Renal cortical epithelial cell (primary cell): ENCODE measurements around the gene BICD1. TPM values are rescaled to one million over a fixed set of nuclear protein-coding genes. Genes with fewer than 3 reads are reported as not detected.
"Not testable (repeated sequence)": the region's sequence is repeated elsewhere in the genome, so short reads cannot be mapped to it uniquely, and the experiment has no call there.

ENCODE experiments used
- DNase-seq: peaks from one replicate; pipeline ENCODE4 v3.0.0-alpha.2; 2011; ENCODE audit warnings: low read depth
- total RNA-seq: library from RNA; depleted of rRNA; stranded (reverse); fragments of >200 nt; gene quantifications from 2 replicates; pipeline ENCODE4 v1.2.3, GENCODE V29; 2014

BICD1 gene
- total RNA-seq, 1 donor from 2014 or later: 64.0 TPM

DNA sequence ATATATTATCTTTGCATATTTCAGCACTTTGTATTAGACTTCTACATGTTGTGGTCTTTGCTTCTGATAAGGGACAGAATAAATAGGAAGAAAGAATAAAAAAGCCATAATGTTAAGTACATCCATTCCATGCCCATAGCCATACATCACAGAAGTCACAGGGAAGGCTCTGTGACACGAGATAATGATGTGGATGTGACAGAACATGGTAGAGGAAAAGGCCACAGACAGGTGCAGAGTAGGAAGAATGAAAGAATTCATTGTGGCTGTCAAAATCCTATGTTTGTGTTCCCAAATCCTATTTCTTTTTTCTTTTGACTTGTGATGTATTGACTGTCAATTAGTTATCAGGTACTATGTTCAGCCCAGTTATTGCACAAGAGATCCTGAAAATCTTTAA is 38.4 kb downstream of the BICD1 start:
- no peak for DNase-seq

DNA sequence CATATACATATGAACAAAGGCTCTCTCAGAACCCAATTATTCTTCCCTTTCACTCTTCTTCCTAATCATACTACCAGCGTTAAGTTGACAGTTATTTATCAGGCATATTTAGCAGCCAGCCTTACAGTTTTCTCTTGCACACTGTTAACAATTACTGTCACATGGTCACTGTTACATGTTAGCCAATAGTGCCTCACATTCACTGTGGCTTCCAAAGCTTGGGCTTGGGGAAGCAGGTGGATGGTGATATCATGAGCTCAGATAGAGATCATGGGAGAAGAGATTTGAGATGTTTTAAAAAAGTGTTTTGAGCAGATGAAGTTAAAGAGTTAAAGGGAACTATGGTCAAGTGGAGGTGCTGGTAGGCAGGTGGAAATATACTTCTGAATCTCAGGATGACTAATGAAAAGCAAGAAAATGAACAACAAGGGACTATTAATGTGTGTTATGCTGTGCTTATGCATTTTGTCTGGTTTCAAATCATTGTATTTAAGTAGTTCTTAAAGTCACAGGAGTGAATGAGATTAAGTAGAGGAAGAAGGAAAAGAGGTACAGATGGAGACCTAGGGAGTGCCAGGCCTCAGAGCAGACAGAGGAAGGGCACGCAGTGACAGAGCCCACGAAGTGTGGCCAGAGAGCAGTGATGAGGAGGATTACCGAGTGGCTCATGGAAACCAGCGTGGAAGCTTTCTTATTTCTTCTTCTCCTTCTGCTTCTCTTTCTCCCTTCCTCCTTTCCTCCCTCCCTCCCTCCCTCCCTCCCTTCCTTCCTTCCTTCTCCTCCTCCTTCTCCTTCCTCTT is 39.6 kb downstream of the BICD1 start:
- peak; percentile 24 for DNase-seq

DNA sequence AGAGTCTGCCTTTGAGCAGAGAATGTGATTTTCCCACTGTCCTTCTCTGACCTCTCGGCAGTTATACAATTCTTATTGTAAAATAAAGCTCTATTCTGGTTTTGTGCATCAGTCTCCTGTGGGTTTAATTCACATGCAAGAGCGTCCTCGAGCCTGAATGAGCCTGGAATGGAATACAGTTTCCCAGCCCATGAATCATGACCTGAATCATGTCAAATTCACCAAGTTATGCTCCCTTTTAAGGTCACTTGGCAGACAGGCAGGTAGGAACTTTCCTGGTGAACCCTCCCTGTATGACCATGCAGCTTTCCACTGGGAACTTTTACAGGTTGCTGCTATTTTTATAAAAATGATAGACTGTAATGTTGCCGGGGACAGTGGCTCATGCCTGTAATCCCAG is 41.7 kb downstream of the BICD1 start:
- DNase-seq: peak; percentile 86

DNA sequence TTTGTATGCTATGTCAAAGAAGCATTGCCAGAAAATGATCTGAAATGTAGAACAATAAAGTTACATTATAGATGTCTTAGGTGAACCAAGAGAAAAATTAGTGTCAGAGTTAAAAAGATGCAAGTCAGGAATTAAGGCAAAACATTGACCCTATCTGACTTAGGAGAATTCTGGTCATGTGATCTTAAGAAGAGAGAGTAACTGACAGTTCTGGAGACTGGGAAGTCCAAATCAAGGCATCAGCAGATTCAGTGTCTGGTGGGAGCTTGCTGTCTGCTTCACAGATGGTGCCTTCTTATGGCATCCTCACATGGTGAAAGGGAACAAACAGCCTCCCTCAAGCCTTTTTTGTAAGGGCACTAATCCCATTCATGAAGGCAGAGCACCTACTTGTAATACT is 42.8 kb downstream of the BICD1 start:
- DNase-seq: no peak

DNA sequence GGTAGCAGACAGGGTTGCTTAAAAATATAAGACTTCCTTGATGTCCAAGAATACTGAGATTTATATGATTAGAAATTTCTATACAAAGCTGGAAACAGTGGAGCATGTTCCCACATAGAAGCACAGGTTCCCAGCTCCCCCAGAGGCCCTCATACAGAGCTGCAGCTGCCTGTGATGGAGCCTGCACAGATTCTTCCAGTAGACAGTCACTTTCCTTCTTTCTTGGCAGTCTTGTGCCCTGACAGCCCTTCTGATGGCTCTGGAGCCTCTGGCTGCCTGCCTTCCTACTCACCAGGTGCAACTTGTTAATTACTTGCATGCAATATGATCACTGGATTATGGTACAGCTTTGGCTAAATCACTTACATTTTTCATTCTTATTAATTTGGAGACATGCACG is 44.4 kb downstream of the BICD1 start:
- DNase-seq: no peak

DNA sequence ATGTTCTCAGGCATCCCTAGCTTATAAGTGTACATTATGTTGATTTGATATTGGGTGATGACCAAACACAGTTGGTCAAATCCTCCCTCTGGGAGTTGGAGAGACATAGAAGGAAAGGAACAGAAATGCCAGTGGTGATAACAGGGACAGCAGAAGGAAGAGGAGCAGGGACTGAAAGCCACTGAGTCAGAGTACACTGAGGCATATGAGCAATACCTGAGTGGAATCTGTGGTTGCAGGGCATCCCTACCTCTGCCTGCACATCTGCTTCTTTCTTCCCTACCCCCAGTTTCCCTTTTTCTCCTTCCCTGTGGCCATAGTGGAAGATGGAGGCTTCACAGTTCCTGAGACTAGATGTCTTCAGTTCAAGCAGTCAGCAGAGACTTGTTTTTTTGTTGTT is 44.9 kb downstream of the BICD1 start:
- DNase-seq: no peak

DNA sequence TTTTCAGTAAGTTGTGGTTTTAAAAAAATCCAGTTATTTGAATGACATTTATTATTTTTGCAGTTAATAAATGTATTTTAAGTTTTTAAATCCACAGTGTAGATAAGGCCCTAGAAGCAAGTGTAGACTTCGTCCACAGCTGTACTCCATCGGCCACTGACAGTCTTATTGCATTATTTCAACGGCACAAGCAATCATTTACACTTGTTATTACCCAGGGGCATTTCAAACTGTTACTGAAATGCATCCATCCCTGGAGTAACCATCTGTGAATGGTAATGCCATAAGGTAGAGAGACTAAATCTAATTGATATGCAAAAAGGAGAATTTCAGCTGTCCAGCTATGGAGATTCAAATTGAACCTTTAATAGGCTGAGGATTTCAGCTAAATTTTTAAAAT is 48.4 kb downstream of the BICD1 start:
- no peak for DNase-seq

DNA sequence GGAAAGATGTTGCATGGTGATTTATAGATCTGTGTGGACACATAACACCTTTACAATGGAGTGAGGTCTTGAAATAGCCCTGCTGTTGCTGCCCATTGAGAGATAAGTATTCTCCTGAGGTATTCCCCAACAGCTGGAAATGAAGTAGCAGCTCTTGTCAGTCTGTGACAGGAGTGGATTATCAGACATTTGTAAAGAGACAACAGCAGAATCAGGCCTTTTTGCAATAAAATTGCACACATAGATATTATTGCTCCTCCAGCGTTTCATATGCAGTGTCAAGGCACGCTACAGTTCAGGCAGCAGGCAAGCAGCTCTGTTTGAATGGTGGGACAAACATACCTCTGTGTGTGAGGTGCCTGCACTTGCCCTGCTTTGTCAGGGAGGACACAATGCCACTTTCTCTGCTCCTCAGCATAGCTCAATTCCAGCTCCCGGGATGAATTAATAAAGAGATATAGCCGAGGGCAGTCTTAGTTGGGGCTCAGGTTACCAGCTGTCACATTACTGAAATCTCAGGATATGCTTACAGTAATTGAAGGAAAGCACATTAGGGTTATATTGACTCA is 49.4 kb downstream of the BICD1 start:
- DNase-seq: no peak

DNA sequence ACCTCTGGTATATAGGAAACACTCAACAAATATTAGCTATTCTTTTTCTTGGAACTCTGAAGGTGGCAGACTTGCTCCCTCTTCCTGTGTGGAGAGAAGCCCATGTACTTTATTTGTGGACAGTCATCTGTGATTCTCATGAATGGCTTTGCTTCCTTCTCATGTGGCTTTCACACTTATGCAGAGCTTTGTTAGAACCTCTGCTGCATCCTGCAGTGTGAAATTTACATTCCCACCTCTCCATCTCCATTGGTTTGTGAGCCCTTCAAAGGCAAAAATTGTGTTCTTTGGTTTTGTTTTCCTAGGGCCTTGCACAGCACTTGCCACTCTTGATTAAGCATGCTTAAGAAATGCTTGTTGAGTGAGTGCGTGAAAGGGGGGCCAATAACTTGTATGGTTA is 51.9 kb downstream of the BICD1 start:
- DNase-seq: no peak

DNA sequence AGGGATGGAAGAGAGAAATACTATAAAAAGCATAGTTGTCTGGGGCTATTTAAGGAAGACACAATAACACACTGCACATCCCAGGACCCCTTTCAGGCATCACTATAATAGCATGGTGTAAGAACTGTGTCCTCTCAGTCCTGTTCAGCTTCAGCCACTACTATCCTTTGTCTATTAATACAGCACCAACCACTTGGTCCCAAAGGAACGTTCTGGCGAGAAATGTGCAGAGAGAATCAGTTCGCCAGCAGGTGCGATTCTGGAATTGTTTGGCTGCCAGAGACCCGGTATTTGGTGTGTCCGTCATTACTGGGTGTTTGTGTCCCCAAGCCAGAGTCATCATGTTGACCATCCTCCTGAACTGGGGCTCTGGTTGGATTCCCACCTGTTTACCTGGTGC is 52.7 kb downstream of the BICD1 start:
- no peak for DNase-seq

DNA sequence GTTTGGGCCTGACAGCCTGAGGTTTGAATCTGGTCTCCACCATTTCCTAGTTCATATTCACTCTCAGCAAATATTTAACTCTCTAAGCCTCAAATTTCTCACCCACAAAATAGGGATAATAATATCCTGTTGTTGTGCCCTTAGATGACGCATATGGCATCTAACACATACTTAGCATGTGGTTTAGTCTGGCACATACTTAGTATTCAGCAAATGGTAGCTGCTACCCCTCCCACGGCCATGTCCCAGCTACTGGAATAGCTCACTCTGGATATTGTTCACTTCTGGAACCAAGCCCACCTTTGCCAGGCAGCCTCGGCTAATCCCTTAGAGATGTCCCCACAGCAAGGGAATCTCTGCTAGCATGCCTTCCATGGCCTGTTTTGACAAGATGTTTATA is 53.3 kb downstream of the BICD1 start:
- no peak for DNase-seq

DNA sequence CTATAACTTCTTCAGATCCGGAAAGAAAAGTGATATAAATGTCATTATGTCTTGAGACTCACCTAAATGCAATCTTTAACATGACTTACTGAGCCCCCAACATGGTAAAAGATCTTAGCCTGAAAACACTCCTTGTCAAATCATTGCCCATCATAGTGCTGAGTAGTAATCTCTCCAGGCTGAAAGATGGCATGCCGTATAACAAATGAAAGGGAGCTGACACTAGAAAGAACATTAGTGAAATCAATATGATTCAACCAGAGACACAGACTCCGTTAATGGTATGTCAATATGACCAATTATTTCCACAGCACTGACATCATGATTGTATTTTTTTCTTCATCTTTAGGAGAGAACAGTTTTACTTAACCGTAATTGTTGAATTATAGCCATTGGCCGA is 54.4 kb downstream of the BICD1 start:
- no peak for DNase-seq

DNA sequence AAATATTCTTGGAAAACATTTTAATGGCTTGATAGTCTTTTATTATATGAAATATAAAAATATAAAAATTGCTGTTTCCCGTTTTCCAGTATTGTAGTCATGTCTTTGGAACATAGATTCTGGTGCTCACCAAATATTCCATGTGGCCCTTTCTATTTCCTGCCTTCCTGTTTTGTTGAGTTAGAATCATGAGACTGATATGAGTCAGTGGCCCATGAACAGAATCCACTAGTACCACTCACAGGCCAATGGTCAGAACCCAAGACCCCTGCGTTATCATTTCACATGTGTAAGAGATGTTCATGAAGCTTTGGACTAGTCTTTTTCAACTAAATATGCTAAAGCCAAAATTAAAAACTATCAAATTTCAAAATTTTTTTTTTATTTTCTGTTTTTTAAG is 56.9 kb downstream of the BICD1 start:
- DNase-seq: peak; percentile 33

DNA sequence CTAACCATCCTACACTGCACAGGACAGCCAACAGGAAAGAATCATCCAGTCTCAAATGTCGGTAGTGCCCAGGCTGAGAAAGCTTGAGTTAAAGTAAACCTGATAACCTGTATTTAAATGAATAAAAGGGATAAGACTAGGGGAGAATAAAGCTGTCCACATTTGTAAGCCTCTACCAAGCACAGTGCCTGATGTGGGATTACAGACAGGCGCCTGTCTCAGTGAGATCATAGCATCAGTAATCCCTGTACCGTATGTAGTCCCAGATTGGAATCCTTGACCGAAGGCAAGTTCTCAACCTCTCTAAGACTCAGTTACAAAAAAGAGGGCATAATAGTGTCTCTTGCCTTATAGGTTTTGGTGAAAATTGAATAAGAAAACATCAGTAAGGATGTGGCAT is 59.9 kb downstream of the BICD1 start:
- DNase-seq: no peak

DNA sequence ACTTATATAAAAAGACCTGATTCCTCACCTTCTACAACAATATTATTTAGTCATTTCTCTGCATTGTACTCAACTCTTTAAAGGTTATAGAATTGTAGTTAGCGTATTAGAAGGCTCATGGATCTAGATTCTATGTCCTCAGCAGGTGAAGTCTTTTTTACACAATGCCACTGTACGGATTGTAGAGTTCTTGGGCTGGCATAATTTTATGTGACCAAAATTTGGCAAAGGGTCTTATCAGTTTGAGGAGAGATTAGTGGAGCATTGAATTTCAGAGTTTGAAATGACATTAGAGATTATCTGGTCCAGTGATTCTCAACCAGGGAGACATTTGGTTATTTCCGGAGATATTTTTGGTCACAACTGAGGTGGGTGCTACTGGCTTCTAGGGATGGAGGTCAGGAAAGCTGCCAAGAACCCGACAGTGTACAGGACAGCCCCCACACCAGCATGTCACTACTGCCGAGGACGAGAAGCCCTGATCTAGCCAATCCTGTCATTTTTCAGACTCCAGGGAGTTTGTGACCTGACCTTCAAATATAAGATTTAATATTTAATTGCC is 63.9 kb downstream of the BICD1 start:
- DNase-seq: no peak

DNA sequence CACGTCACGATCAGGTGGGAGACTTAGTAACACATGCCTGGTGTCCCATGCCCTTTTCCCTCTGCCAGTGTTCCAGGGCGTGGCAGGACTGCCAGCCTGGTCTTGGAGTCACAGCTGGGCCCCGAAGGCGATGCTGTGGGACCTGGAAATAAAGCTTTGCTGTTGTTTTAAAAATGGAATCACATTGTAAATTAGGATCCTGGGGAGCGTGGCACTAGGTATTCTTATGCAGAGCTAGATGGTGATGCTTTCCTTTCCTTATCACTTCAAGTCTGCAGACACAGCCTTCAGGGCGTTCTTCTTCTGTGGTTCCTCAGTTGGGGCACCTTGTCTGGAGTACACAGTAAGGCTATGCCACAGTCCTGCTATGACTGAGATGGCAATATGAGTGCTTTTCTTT is 64.6 kb downstream of the BICD1 start:
- DNase-seq: no peak

DNA sequence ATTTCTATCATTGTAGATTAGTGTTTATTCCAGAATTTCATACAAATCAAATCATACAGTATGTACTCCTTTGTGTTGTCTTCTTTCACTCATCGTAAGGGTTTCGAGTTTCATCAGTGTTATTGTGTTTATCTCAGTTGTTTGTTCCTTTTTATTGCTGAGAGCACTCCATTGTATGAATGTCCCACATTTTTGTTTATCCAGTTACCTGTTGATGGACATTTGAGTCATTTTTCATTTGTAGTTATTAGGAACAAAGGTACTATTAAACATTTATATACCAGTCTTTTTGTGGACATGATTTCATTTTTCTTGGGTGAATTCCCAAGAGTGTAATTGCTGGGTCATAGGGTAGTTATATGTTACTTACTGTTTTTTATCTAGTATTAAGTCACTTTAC is 70.0 kb downstream of the BICD1 start:
- DNase-seq: no peak

DNA sequence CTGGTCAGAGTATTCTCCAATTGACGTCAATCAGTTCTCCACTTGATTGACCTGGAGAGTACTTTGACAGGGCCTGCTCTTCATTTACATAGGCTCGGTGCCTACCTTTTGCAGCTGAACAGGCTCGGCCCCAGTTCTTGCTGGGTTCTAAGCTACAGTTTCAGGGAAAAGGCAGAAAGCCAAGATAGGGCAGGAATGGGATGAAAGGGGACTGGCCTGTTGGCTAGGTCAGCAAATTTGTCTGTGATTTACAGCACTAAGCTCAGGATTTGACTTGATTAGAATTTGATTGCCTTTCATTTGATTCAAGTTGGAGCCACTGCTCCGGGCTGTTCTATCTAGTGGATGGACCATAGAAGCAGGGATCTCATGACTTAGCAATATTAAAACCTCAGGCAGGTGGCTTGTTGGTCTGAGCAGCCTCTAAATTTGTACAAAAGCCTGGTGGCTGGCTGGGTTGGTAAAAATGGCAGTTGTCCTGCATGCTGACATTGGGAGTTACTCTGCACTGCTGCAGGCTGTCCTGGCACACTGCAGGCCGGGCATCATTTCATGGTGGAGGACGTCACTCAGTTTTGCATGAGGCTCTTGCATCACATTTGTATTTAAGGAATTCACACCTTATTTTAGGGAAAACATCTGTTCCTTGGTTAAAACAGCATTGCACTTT is 71.8 kb downstream of the BICD1 start:
- DNase-seq: no peak

DNA sequence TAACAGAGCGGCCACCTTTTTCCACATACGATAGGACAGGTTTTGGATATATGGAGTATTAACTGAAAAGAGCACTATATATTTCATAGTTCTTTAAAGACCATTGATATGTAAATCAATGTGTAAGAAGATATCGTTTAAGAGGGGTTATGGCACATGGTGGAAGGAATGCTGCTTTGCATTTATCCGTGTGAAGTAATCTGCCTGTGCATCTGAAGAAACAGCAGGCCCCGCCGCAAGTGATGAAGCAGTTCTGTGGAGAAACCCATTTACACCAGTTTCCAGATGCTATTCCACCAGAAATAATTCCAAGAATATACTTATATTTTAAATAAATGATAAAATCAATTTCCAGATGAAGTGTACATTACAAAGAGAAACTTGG is 72.4 kb downstream of the BICD1 start:
- no peak for DNase-seq

DNA sequence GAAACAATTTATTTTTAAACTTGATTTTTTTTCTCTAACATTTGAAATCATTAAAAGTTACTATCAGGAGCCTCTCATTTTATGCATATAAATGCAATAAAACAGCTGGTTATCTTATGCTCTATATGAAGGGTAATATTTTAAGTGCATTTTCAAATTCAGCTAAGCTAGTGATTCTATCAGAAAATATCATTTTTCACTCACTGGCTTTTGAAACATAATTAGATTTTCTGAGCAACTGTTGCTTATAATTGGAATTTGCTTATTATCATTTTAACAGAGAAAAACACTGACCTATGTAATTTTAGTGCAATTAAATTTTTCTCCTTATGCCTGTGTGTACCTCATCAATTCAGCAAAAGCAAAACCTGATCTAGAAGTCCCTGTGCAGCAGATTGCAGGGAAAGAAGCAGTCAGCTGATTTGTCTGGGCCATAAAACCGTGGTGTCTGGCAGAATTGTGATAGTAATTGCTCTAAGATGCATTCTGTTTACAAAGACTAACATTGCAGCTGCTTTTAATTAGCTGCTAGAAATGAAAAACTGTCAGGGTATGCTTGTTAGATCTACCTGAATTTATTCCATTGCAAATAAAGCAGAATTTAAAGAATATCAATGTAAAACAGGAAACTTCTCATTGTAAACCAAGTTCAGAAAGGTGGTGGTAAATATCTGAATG is 75.0 kb downstream of the BICD1 start:
- no peak for DNase-seq

DNA sequence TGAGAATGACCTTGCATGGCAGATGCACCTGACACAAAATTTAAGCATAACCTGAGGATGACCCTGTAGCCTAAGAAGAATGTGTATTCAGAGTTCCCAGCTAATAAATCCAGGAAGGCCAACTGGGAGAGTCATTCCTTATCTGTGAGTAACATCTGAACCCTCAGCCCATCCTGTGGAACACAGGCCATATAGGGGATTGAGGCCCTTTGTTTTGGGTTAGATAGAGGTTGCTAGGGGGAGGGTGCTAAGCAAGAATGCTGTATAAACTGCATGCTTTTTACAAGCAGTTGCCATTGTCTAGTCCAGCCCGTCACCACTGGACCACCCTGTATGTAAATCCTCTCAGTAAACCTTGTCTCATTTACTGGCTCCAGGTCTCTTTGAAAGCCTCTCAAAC is 77.0 kb downstream of the BICD1 start:
- DNase-seq: peak; percentile 17

DNA sequence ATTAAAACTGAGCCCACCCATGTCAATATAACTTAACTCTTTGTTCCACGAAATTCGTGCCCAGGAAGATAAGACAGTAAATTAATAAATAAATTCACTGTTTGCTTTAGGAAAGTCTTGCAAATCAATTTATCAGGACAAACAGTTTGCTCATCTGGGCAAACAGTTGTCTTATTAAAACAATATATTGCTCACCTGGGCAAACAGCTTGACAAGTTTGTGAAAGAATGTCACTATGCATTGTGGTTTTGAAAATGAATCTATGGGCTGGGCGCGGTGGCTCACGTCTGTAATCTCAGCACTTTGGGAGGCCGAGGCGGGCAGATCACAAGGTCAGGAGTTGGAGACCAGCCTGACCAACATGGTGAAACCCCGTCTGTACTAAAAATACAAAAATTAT is 80.5 kb downstream of the BICD1 start:
- not testable (repeated sequence) for DNase-seq
